GM21825 (cell line): Measurements from ENCODE around the gene KRTAP4-11.
"Not testable (repeated sequence)": the region's sequence is repeated elsewhere in the genome, so short reads cannot be mapped to it uniquely, and the experiment has no call there.

Experiments
- ATAC-seq: cut with Tn5 transposase; IDR thresholded peaks from one replicate; pipeline ENCODE4 v1.9.1; 2021; ENCODE audit warnings: mild to moderate bottlenecking, moderate library complexity; ENCODE audit not compliant: unreplicated experiment

The KRTAP4-11 gene

GRCh38 chr17:41125064-41125463 is 6.9 kb upstream of the KRTAP4-11 start:
- no peak for ATAC-seq

- ATAC-seq: not testable (repeated sequence)
Observed at GRCh38 chr17:41123991-41124371, 5.8 kb upstream of the KRTAP4-11 start, which contains the start of gene KRTAP4-12. TSS of gene KRTAP4-12 (minus strand) at chr17:41124182. CDS start at chr17:41124122, 60 bp downstream.

- not testable (repeated sequence) for ATAC-seq
Observed at GRCh38 chr17:41123292-41123990, 5.3 kb upstream of the KRTAP4-11 start.

GRCh38 chr17:41121742-41122141 is 3.6 kb upstream of the KRTAP4-11 start:
- ATAC-seq: no peak

GRCh38 chr17:41119696-41120690 is 1.8 kb upstream of the KRTAP4-11 start:
- not testable (repeated sequence) for ATAC-seq

- ATAC-seq: no peak
Observed at GRCh38 chr17:41118721-41119120, 548 bp upstream of the KRTAP4-11 start.

GRCh38 chr17:41116297-41116696 is 1.9 kb downstream of the KRTAP4-11 start:
- no peak for ATAC-seq

GRCh38 chr17:41111151-41111885 is 6.9 kb downstream of the KRTAP4-11 start:
- no peak for ATAC-seq

- ATAC-seq: not testable (repeated sequence)
Observed at GRCh38 chr17:41108728-41109386, 9.3 kb downstream of the KRTAP4-11 start.

- ATAC-seq: no peak
Observed at GRCh38 chr17:41107941-41108450, 10.2 kb downstream of the KRTAP4-11 start.

- ATAC-seq: not testable (repeated sequence)
Observed at GRCh38 chr17:41105347-41105746, 12.8 kb downstream of the KRTAP4-11 start, which contains the start of gene KRTAP4-9. TSS of gene KRTAP4-9 (plus strand) at chr17:41105389. CDS start at chr17:41105389, 0 bp downstream.

- not testable (repeated sequence) for ATAC-seq
Observed at GRCh38 chr17:41104386-41105038, 13.7 kb downstream of the KRTAP4-11 start.

GRCh38 chr17:41103896-41104295 is 14.3 kb downstream of the KRTAP4-11 start:
- no peak for ATAC-seq

GRCh38 chr17:41101586-41102259 is 16.4 kb downstream of the KRTAP4-11 start, which contains the start of gene KRTAP4-16:
TSS of gene KRTAP4-16 (minus strand) at chr17:41102209. CDS start at chr17:41102209, 0 bp downstream.
- no peak for ATAC-seq

GRCh38 chr17:41099682-41100480 is 18.3 kb downstream of the KRTAP4-11 start:
- ATAC-seq: not testable (repeated sequence)

- no peak for ATAC-seq
Observed at GRCh38 chr17:41098481-41098880, 19.7 kb downstream of the KRTAP4-11 start.

GRCh38 chr17:41098042-41098441 is 20.1 kb downstream of the KRTAP4-11 start, which contains the start of gene KRTAP4-8:
TSS of gene KRTAP4-8 (minus strand) at chr17:41098142. CDS start at chr17:41098084, 58 bp downstream.
- ATAC-seq: no peak

- ATAC-seq: no peak
Observed at GRCh38 chr17:41096055-41096454, 22.1 kb downstream of the KRTAP4-11 start.
